OCI-LY3 (cell line): Measurements from ENCODE around the gene DLGAP4.

Experiments
- EZH2phosphoT487 ChIP-seq: fragments of 200-600 bp; shearing (Covaris generic); IDR thresholded peaks from 2 replicates; pipeline ENCODE4 v1.6.1; 2018; ENCODE audit warnings: antibody characterized with exemption, mixed run types, low read depth
- TF ChIP-seq, protein P1 (sequence below): fragments of 200-600, 300-600 bp; sonication (generic); IDR thresholded peaks from 2 replicates; pipeline ENCODE4 v1.5.1; 2014; ENCODE audit warnings: antibody characterized with exemption, low read length, low read depth

DNA sequence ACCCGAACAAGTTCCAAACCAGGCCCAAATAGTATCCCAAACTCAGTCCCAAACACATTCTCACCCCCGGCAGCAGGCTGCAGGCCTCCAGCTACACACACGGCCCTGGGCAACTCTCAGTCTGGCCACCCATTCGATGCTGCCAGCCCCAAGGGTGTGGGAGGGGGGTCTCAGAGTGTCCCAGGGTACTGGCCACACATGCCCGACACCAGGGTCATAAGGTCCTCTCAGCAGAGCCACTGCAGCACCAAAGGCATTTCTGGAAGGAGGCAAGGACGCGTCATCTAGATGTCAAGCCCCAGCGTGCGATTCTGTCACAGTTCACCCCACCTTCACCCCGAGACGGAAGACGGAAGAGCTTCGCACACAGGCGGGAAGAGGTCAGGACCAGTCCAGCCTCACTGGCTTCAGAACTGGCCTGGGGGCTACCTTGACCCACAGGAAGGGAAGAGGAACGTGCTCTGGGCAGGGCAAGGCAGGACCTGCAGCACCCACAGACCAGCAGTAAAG, 244.7 kb downstream of the DLGAP4 start:
- TF ChIP-seq, protein P1, sequence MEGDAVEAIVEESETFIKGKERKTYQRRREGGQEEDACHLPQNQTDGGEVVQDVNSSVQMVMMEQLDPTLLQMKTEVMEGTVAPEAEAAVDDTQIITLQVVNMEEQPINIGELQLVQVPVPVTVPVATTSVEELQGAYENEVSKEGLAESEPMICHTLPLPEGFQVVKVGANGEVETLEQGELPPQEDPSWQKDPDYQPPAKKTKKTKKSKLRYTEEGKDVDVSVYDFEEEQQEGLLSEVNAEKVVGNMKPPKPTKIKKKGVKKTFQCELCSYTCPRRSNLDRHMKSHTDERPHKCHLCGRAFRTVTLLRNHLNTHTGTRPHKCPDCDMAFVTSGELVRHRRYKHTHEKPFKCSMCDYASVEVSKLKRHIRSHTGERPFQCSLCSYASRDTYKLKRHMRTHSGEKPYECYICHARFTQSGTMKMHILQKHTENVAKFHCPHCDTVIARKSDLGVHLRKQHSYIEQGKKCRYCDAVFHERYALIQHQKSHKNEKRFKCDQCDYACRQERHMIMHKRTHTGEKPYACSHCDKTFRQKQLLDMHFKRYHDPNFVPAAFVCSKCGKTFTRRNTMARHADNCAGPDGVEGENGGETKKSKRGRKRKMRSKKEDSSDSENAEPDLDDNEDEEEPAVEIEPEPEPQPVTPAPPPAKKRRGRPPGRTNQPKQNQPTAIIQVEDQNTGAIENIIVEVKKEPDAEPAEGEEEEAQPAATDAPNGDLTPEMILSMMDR = no peak
- no peak for TF ChIP-seq EZH2phosphoT487
